ENCODE data around the gene SYNDIG1.

GRCh38 chr20:24478584-24478983 lies 9.2 kb downstream of the SYNDIG1 start:
- TF ChIP-seq POLR2A (IDR thresholded peaks at IDR 0.05) (no peak), CTCF (IDR thresholded peaks at IDR 0.05) (no peak), POLR2AphosphoS5 (IDR thresholded peaks at IDR 0.05) (no peak)

Data from transverse colon (tissue), 4 donors.